ENCODE measurements around the gene SHLD3. TPM values are rescaled to one million over a fixed set of nuclear protein-coding genes. Genes with fewer than 3 reads are reported as not detected.
"Not testable (repeated sequence)": the region's sequence is repeated elsewhere in the genome, so short reads cannot be mapped to it uniquely, and the experiment has no call there.

Gene SHLD3
- total RNA-seq, 1 donor from 2014 or later: 4.2 TPM

DNA sequence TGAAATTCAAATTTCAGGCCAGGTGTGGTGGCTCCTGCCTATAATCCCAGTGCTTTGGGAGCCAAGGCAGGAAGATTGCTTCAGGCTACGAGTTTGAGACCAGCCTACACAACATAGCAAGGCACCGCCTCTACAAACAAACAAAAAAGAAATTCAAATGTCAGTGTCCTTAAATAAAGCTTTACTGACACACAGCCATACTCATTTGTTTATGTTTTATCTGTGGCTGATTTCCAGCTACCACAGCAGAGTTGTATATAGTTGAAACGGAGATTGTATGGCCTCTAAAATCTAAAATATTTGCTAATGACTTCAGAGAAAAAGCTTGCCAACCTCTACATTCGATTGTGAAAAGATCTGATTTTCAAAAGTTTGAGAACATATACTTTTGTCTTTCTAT is 15.4 kb downstream of the SHLD3 start:
- H3K27me3 Mint-ChIP-seq (ENCODE audit: low read depth): no peaks in the 10 kb centered on the region
- H3K27ac Mint-ChIP-seq: no peak overlapping the region
- no peak overlapping the region for H3K4me3 Mint-ChIP-seq (ENCODE audit: low read depth)
- peaks cover 30% of the 10 kb centered on the region for H3K36me3 Mint-ChIP-seq (ENCODE audit: low read depth)
- DNase-seq (ENCODE audit: low spot score): no peak
- intact Hi-C loops (cut with micrococcal nuclease): no loop called here
- no peaks in the 10 kb centered on the region for H3K4me1 Mint-ChIP-seq (ENCODE audit: low read depth)
- peaks cover 5% of the 10 kb centered on the region for H3K9me3 Mint-ChIP-seq

DNA sequence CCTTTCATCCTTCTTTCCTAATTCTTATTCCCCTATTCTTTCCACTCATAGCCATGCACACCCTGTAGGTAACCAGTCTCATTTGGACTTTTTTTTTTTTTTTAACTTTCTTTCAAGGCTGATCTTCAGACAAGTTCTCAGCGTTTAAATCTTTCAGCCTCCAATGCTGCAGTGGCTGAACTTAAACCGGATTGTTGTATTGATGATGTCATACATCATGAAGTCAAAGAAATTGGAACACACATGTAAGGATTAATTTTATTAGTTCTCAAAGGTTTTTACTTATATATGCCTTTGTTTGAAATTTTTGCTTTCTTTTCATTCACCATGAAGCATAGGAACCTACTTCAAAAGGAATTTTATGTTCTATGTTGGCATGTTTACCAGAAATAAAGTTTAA is 22.1 kb downstream of the SHLD3 start:
- H3K27ac Mint-ChIP-seq: no peak overlapping the region
- H3K36me3 Mint-ChIP-seq (ENCODE audit: low read depth): peaks cover 11% of the 10 kb centered on the region

GRCh38 chr5:65647941-65648340 is 23.1 kb downstream of the SHLD3 start:
- H3K4me1 Mint-ChIP-seq (ENCODE audit: low read depth): no peaks in the 10 kb centered on the region
- DNase-seq (ENCODE audit: low spot score): no peak
- H3K4me3 Mint-ChIP-seq (ENCODE audit: low read depth): no peak overlapping the region
- intact Hi-C loops (cut with micrococcal nuclease): no loop called here
- no peaks in the 10 kb centered on the region for H3K9me3 Mint-ChIP-seq
- no peaks in the 10 kb centered on the region for H3K27me3 Mint-ChIP-seq (ENCODE audit: low read depth)
- H3K27ac Mint-ChIP-seq: no peak overlapping the region
- peaks cover 11% of the 10 kb centered on the region for H3K36me3 Mint-ChIP-seq (ENCODE audit: low read depth)

More for the DNA sequence above, 22.1 kb downstream of the SHLD3 start:
- no peak for DNase-seq (ENCODE audit: low spot score)
- no peaks in the 10 kb centered on the region for H3K4me1 Mint-ChIP-seq (ENCODE audit: low read depth)
- no peaks in the 10 kb centered on the region for H3K27me3 Mint-ChIP-seq (ENCODE audit: low read depth)
- no peak overlapping the region for H3K4me3 Mint-ChIP-seq (ENCODE audit: low read depth)
- intact Hi-C loops (cut with micrococcal nuclease): no loop called here
- no peaks in the 10 kb centered on the region for H3K9me3 Mint-ChIP-seq

DNA sequence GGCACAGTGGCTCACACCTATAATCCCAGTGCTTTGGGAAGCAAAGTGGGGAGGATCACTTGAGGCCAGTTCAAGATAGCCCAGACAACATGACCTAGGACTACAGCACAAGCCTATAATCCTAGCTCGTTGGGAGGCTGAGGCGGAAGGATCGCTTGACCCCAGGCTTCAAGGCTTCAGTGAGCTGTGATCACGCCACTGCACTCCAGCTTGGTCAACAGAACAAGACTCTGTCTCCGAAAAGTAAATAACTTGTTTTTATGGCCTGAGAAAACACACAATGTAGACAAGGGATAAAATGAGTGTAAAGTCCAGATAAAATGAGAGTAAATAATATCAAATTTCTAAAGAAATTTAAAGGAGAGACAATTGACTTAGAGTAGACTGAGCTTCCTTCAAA is 26.3 kb downstream of the SHLD3 start:
- Mint-ChIP-seq H3K4me1 (ENCODE audit: low read depth) (no peaks in the 10 kb centered on the region), H3K27ac (no peak overlapping the region), H3K9me3 (no peaks in the 10 kb centered on the region), H3K36me3 (ENCODE audit: low read depth) (peaks cover 16% of the 10 kb centered on the region), H3K4me3 (ENCODE audit: low read depth) (no peak overlapping the region), H3K27me3 (ENCODE audit: low read depth) (no peaks in the 10 kb centered on the region)
- intact Hi-C loops (cut with micrococcal nuclease): no loop called here
- no peak for DNase-seq (ENCODE audit: low spot score)

GRCh38 chr5:65654713-65655112 is 29.9 kb downstream of the SHLD3 start:
- Mint-ChIP-seq H3K4me3 (ENCODE audit: low read depth) (no peak overlapping the region), H3K9me3 (no peaks in the 10 kb centered on the region), H3K27ac (no peak overlapping the region), H3K4me1 (ENCODE audit: low read depth) (no peaks in the 10 kb centered on the region), H3K36me3 (ENCODE audit: low read depth) (peaks cover 22% of the 10 kb centered on the region), H3K27me3 (ENCODE audit: low read depth) (no peaks in the 10 kb centered on the region)
- intact Hi-C loops (cut with micrococcal nuclease): no loop called here
- no peak for DNase-seq (ENCODE audit: low spot score)

- no peak overlapping the region for H3K27ac Mint-ChIP-seq
- H3K4me3 Mint-ChIP-seq (ENCODE audit: low read depth): no peak overlapping the region
- H3K4me1 Mint-ChIP-seq (ENCODE audit: low read depth): no peaks in the 10 kb centered on the region
- peaks cover 21% of the 10 kb centered on the region for H3K36me3 Mint-ChIP-seq (ENCODE audit: low read depth)
- H3K9me3 Mint-ChIP-seq: no peaks in the 10 kb centered on the region
- intact Hi-C loops (cut with micrococcal nuclease): no loop called here
- H3K27me3 Mint-ChIP-seq (ENCODE audit: low read depth): no peaks in the 10 kb centered on the region
- no peak for DNase-seq (ENCODE audit: low spot score)
These were observed 39.1 kb downstream of the SHLD3 start for GRCh38 chr5:65663804-65664521.

DNA sequence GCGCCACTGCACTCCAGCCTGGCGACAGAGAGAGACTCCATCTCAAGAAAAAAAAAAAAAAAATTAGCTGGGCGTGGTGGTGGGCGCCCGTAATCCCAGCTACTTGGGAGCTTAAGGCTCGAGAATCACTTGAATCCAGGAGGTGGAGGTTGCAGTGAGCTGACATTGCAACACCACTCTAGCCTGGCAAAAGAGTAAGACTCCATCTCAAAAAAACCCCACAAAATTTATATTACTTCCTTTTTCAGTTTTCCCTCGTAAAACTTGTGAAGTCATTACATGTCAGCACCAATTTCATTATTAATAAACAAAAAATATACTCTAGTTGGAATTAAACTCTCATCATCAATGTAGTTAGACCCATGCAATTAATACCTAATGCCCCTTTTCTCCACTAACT is 43.9 kb downstream of the SHLD3 start:
- Mint-ChIP-seq H3K4me1 (ENCODE audit: low read depth) (no peaks in the 10 kb centered on the region), H3K27me3 (ENCODE audit: low read depth) (no peaks in the 10 kb centered on the region), H3K36me3 (ENCODE audit: low read depth) (peaks cover 6% of the 10 kb centered on the region), H3K9me3 (no peaks in the 10 kb centered on the region), H3K27ac (no peak overlapping the region), H3K4me3 (ENCODE audit: low read depth) (no peak overlapping the region)
- DNase-seq (ENCODE audit: low spot score): no peak
- intact Hi-C loops (cut with micrococcal nuclease): no loop called here

GRCh38 chr5:65672796-65673195 is 48.0 kb downstream of the SHLD3 start:
- H3K9me3 Mint-ChIP-seq: no peaks in the 10 kb centered on the region
- H3K27ac Mint-ChIP-seq: no peak overlapping the region
- peaks cover 15% of the 10 kb centered on the region for H3K36me3 Mint-ChIP-seq (ENCODE audit: low read depth)
- DNase-seq (ENCODE audit: low spot score): no peak
- H3K4me1 Mint-ChIP-seq (ENCODE audit: low read depth): no peaks in the 10 kb centered on the region
- no peak overlapping the region for H3K4me3 Mint-ChIP-seq (ENCODE audit: low read depth)
- intact Hi-C loops (cut with micrococcal nuclease): no loop called here
- H3K27me3 Mint-ChIP-seq (ENCODE audit: low read depth): no peaks in the 10 kb centered on the region

GRCh38 chr5:65674749-65675148 is 49.9 kb downstream of the SHLD3 start:
- Mint-ChIP-seq H3K9me3 (no peaks in the 10 kb centered on the region), H3K36me3 (ENCODE audit: low read depth) (peaks cover 22% of the 10 kb centered on the region), H3K27me3 (ENCODE audit: low read depth) (no peaks in the 10 kb centered on the region), H3K27ac (no peak overlapping the region), H3K4me1 (ENCODE audit: low read depth) (no peaks in the 10 kb centered on the region), H3K4me3 (ENCODE audit: low read depth) (no peak overlapping the region)
- intact Hi-C loops (cut with micrococcal nuclease): no loop called here
- DNase-seq (ENCODE audit: low spot score): no peak

- H3K27ac Mint-ChIP-seq; DNase-seq (ENCODE audit: low spot score); H3K9me3 Mint-ChIP-seq; H3K4me1 Mint-ChIP-seq (ENCODE audit: low read depth); H3K4me3 Mint-ChIP-seq (ENCODE audit: low read depth); H3K27me3 Mint-ChIP-seq (ENCODE audit: low read depth); intact Hi-C loops (cut with micrococcal nuclease): not testable (repeated sequence)
- H3K36me3 Mint-ChIP-seq (ENCODE audit: low read depth): peaks cover 30% of the 10 kb centered on the region
These were observed 51.2 kb downstream of the SHLD3 start for GRCh38 chr5:65676056-65676455.

Other genes starting within 250 kb of the SHLD3 start
- gene ADAMTS6, start 143.1 kb upstream of the SHLD3 start, total RNA-seq: 1.4 and 1.7 TPM in 2 replicates
- gene CENPK, start 61.9 kb upstream of the SHLD3 start, total RNA-seq: 78.0 and 79.2 TPM in 2 replicates
- 51.9 and 53.8 TPM in 2 replicates for gene PPWD1, start 61.7 kb upstream of the SHLD3 start, total RNA-seq
- 5.2 and 5.3 TPM in 2 replicates for gene TRIM23, start 694 bp upstream of the SHLD3 start, total RNA-seq
- gene TRAPPC13, start within 50 bp of the SHLD3 start, total RNA-seq: 17.0 and 22.4 TPM in 2 replicates
- gene SGTB, start 97.1 kb downstream of the SHLD3 start, total RNA-seq: 7.6 TPM in 2 replicates
- 22.5 and 22.8 TPM in 2 replicates for gene NLN, start 97.2 kb downstream of the SHLD3 start, total RNA-seq

Measured in activated T-helper 2 cell treated with anti-CD3 and anti-CD28 coated beads, Interferon-gamma antibody, Interleukin-2, Interleukin-4, amounts not matched to agents 10 μg/mL and 5 μg/mL and 100 μg/mL, durations not matched to agents 14 hours and 24 hours and 36 hours (primary cell).